HG03095 (cell line): ENCODE data around the gene ICAM1.

Experiments used
- ATAC-seq: cut with Tn5 transposase; IDR thresholded peaks from one replicate; pipeline ENCODE4 v1.9.1; 2021; ENCODE audit warnings: moderate library complexity; ENCODE audit not compliant: unreplicated experiment

ICAM1 gene

GRCh38 chr19:10320602-10321416 is 49.9 kb downstream of the ICAM1 start:
- ATAC-seq: no peak

- ATAC-seq: no peak
Observed at GRCh38 chr19:10321417-10321797, 50.5 kb downstream of the ICAM1 start.

- ATAC-seq: no peak
Observed at GRCh38 chr19:10321874-10322835, 51.2 kb downstream of the ICAM1 start.

GRCh38 chr19:10325732-10326131 is 54.8 kb downstream of the ICAM1 start:
- no peak for ATAC-seq

GRCh38 chr19:10327793-10328192 is 56.9 kb downstream of the ICAM1 start:
- ATAC-seq: no peak

GRCh38 chr19:10328558-10329429 is 57.9 kb downstream of the ICAM1 start:
- ATAC-seq: no peak

GRCh38 chr19:10329555-10329954 is 58.6 kb downstream of the ICAM1 start:
- ATAC-seq: no peak

- no peak for ATAC-seq
Observed at GRCh38 chr19:10332158-10332964, 61.4 kb downstream of the ICAM1 start.

GRCh38 chr19:10332965-10333757 is 62.2 kb downstream of the ICAM1 start, which contains the start of gene RAVER1:
TSS of gene RAVER1 (minus strand) at chr19:10333529. CDS start at chr19:10333507, 22 bp downstream.
- peak; percentile 71 for ATAC-seq

- ATAC-seq: no peak
Observed at GRCh38 chr19:10333758-10334587, 63.1 kb downstream of the ICAM1 start.

- no peak for ATAC-seq
Observed at GRCh38 chr19:10334588-10335351, 63.9 kb downstream of the ICAM1 start.

GRCh38 chr19:10335352-10335985 is 64.5 kb downstream of the ICAM1 start:
- ATAC-seq: no peak
